ACC112 (cell line): ENCODE results near the gene SNX27.
A peak's percentile ranks its signal among the peaks of the same experiment; 100 is the strongest.
"Not testable (repeated sequence)": the region's sequence is repeated elsewhere in the genome, so short reads cannot be mapped to it uniquely, and the experiment has no call there.

Experiments
- H2AFZ ChIP-seq: fragments of 200-600 bp; sonication (generic); one replicate; pipeline ENCODE4 v1.6.0; 2017; ENCODE audit warnings: antibody characterized with exemption, low read length; ENCODE audit not compliant: unreplicated experiment
- H3K27ac ChIP-seq: fragments of 200-600 bp; sonication (generic); 2 replicates; pipeline ENCODE4 v1.5.1; 2014; ENCODE audit warnings: low read depth, mild to moderate bottlenecking, antibody characterized with exemption, low read length, moderate library complexity
- H3K27me3 ChIP-seq: fragments of 200-600 bp; sonication (generic); 2 replicates; pipeline ENCODE4 v1.6.1; 2014; ENCODE audit warnings: mild to moderate bottlenecking, antibody characterized with exemption, low read length, moderate library complexity, mixed read lengths; ENCODE audit not compliant: insufficient read depth
- H3K36me3 ChIP-seq: fragments of 200-600 bp; sonication (generic); 2 replicates; pipeline ENCODE4 v1.6.1; 2016; ENCODE audit warnings: mild to moderate bottlenecking, antibody characterized with exemption, low read length, moderate library complexity, mixed read lengths; ENCODE audit not compliant: insufficient read depth
- H3K4me1 ChIP-seq: fragments of 200-600 bp; sonication (generic); one replicate; pipeline ENCODE4 v1.6.1; 2016; ENCODE audit warnings: low read length, mixed read lengths; ENCODE audit not compliant: insufficient read depth, unreplicated experiment, control insufficient read depth
- H3K4me3 ChIP-seq: fragments of 200-600 bp; sonication (generic); 2 replicates; pipeline ENCODE4 v1.5.1; 2014; ENCODE audit warnings: mild to moderate bottlenecking, low read depth, low read length
- H3K79me2 ChIP-seq: fragments of 200-600 bp; sonication (generic); one replicate; pipeline ENCODE4 v1.6.0; 2016; ENCODE audit warnings: low read length; ENCODE audit not compliant: control insufficient read depth, unreplicated experiment, insufficient read depth

SNX27 gene

DNA sequence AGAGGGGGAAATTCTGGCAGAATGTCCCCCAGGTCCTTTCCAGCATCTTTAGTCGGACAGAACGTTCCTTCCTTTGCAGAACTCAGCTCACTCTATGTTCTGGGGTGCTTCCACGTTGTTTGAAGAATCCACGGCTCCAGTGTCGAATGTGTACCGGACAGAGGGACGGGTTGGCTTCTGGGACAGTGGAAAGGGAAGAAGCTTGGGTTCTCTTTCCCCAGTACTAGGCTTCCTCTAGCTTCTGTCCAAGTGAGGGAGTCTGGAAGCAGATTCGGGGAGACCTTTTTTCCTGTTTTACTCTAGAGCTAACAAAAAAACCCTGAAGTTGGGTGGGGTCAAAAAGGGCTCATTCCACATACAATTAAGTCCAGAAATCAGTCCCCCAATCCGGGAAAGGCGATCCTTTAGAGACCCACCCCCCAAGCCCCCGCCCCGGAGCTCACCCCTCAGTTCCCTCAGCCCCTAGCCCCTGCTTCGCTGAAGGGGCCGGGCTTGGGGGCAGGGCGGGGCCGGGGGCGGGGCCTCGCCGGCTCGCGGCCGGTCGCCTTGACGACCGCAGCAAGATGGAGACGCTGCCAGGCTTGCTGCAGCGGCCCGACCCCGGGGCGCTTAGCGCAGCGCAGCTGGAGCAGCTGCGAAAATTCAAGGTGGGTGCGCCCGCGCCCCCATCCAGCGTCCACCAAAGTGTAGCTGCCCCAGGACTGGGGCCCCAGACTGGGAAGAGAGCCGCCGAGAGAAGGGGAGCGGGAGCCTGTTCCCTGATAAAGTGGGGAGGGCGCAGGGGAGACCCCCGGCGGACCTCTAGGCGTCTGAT lies 109.3 kb downstream of the SNX27 start, which contains the start of gene RIIAD1:
TSS of gene RIIAD1 (plus strand) at position 549 of the 814 bp plus-strand sequence. CDS start at position 564, 15 bp downstream.
- Histone ChIP-seq H3K27me3 (peaks cover 80% of the 10 kb centered on the region), H3K4me1 (peaks cover 13% of the 10 kb centered on the region), H3K79me2 (no peaks in the 10 kb centered on the region), H2AFZ (peak within 1 kb of the TSS; percentile 52), H3K36me3 (no peaks in the 10 kb centered on the region), H3K27ac (no peak within 1 kb of the TSS), H3K4me3 (peak within 1 kb of the TSS; percentile 77)

DNA sequence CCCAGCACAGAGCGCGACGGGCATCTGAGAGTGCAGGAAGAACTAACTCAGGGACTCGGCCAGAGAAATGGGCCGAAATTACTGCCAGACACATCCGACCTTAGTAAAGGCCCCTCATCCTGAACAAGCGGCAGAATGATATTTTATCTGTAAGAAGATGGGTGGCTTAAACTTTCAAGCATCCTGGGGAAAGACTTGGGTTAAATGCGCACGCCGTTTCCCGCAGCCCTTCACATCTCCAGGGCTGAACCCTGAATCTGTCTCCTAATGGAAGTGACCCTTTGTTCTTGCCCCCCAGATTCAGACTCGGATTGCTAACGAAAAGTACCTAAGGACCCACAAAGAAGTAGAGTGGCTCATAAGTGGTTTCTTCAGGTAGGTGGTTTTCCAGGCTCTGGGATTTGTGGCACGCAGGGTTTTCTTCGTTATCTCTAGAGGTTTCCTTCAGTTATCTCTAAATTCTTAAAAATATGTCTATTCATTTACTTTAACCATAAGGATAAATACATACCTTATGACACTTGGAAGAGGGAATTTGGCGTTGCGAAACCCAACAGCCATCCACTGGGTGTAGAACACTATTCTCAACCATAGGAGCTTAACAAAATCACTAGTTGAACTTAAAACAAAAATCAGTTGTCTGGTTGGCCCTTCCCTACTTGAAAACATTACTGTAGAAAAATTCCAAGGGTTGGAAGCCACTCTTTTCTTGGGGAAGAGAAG lies 110.1 kb downstream of the SNX27 start:
- no peaks in the 10 kb centered on the region for H3K36me3 ChIP-seq
- H3K27ac ChIP-seq: no peak overlapping the region
- H2AFZ ChIP-seq: peak overlapping the region; percentile 48
- H3K4me3 ChIP-seq: peak overlapping the region; percentile 77
- peaks cover 80% of the 10 kb centered on the region for H3K27me3 ChIP-seq
- H3K79me2 ChIP-seq: no peaks in the 10 kb centered on the region
- peaks cover 13% of the 10 kb centered on the region for H3K4me1 ChIP-seq

DNA sequence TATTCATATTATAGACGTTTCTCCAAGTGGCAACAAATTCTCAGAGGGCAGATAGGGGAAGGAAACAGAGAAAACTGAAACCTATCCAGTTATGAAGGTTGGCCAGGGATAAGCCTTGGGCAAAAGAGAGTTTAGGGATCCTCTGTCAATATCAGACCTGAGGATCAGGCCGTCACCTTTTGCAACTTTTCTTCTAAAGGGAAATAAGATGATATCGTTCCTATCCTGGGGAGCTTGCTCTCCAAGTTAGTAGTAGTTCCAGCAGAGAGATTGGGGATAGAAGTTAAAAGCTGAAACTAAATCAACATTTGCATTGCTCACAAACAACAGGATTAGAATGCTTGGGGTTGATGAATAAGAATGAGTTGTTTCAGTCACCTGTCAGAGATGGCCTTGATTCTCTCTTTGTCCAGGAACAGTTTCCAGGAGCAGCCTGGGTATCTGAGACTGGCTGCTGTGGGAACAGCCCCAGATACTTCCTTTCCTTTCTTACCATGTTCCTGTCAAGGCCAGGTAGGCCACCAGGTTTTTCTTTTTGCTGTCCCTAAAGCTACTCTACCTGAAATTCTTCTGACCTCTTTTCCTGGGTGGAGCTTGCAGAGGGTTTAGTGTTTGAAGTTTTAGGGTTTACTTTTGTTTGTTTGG lies 112.0 kb downstream of the SNX27 start:
- peaks cover 15% of the 10 kb centered on the region for H3K4me1 ChIP-seq
- H2AFZ ChIP-seq: no peak overlapping the region
- no peaks in the 10 kb centered on the region for H3K36me3 ChIP-seq
- H3K4me3 ChIP-seq: no peak overlapping the region
- no peaks in the 10 kb centered on the region for H3K79me2 ChIP-seq
- H3K27me3 ChIP-seq: peaks cover 74% of the 10 kb centered on the region
- H3K27ac ChIP-seq: no peak overlapping the region

DNA sequence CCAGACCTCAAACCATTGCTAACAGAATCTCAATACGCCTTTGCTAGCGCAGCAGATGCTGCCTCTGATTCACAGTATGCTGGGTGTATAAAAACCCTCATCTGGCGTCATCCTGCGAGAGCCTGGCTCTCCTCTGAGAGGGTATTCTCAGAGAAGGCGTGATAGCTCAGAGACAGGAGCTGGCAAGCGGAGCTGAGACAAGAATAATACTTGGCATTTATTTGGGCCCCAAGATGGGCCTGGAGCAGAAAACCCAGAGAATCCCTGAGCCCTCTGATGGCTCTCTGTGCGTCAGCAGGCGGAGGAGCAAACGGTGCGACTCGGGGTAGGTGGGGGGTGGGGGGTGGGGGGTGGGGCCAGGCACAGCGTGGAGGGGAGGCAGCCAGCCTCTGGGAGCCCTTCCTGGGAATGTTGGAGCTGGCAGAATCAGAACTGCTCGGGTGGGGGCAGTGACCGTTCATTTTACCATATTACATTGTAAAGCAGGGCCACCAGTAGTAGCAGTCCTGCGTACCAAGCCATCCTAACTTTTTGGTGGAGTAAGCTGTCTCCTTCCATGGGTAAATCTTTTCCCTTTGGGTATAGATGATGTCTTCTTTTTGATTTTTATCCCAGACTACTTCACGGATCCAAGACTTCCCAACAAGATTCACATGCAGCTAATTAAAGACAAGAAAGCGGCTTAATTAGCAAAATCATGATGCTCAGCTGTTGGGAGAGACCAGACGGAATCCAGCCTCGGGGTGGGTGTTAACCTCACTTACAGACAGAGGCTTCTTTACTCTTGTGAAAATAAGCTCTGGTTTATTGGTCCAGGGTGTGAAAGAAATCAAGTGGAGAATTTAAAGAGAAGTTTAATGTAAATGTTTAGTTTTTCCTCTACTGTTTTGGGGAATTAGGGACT lies 116.6 kb downstream of the SNX27 start:
- no peaks in the 10 kb centered on the region for H3K79me2 ChIP-seq
- H2AFZ ChIP-seq: peak overlapping the region; percentile 40
- peaks cover 38% of the 10 kb centered on the region for H3K27me3 ChIP-seq
- no peaks in the 10 kb centered on the region for H3K36me3 ChIP-seq
- H3K4me1 ChIP-seq: peaks cover 3% of the 10 kb centered on the region
- no peak overlapping the region for H3K27ac ChIP-seq
- peak overlapping the region; percentile 52; the same call in 1 of the 2 replicates for H3K4me3 ChIP-seq

DNA sequence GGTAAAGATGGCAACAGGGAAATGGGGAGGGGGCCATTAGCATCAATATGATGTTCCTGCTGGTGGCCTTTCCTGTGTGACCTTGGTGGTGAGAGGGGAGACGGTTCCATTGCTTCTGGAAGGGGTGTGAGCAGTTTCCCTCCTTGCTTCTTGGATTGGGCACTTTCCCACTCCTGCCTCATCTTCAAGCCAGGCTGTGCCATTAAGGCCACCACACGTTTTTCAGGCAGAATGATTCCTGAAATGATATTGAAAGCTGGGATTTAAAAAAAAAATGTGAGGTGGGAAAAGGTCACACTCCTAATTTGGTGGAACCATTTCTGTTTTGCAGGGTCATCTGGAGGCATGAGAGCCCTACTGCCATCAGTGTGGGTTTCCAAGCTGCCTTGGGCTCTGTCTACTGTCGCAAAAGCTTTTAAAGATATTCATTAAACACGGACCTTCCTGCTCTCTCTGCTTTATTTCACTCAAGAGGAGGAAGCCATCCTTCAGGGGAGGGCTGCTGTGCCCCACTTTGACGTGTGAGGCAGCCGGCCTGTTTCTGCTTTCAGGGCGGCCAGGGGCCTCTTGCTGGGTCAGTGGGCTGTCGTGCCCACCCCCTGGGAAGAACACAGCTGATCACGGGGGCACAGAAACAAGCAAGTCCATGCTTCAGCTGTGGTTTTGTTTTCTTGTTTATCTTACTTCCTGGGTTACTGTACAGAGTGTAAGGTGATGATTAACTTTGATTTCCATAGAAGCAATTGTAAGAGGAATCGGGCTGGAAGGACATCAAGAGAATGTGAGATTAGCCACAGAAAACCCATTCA lies 117.5 kb downstream of the SNX27 start:
- no peak overlapping the region for H3K27ac ChIP-seq
- H3K79me2 ChIP-seq: no peaks in the 10 kb centered on the region
- H3K4me1 ChIP-seq: peaks cover 3% of the 10 kb centered on the region
- no peaks in the 10 kb centered on the region for H3K36me3 ChIP-seq
- H3K4me3 ChIP-seq: no peak overlapping the region
- peaks cover 29% of the 10 kb centered on the region for H3K27me3 ChIP-seq
- H2AFZ ChIP-seq: no peak overlapping the region

DNA sequence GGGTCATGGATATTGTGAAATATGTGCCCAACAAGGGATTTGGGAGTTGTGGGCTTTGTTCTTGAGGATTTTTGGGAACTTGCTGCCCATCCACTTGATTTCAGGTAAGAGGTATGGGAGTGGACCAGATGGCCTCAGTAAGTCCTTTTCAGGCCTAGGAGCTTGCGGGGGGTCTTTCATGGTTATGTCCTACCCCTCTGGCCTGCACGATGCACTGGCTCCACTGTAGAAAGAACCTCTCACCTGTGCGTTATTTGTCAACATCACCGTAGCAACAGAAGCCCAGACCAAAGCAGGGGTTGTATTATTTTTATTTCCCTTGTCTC lies 118.1 kb downstream of the SNX27 start:
- Histone ChIP-seq H3K27me3 (peaks cover 27% of the 10 kb centered on the region), H3K79me2 (no peaks in the 10 kb centered on the region), H3K27ac (no peak overlapping the region), H3K4me1 (peaks cover 3% of the 10 kb centered on the region), H3K36me3 (no peaks in the 10 kb centered on the region), H3K4me3 (no peak overlapping the region), H2AFZ (no peak overlapping the region)

DNA sequence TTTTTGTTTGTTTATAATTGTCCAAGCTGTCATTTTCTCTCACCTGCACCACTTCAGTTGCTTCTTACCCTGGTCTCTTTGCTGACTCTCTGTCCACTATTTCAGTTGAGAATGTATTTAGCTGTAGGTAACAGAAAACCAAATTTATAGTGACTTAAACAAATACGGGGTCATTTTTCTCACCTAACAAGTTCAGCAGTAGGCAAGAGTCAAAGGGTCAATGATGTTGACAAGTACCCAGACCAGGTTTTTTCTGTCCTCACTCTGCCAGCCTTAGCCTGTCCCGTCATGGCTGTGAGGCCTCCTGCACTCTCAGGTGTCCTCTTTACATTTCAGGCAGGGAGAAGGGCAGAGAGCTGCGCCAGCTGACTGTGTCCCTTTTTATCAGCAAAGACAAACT lies 121.3 kb downstream of the SNX27 start:
- Histone ChIP-seq H2AFZ (no peak overlapping the region), H3K4me3 (no peak overlapping the region), H3K4me1 (peaks cover 3% of the 10 kb centered on the region), H3K79me2 (no peaks in the 10 kb centered on the region), H3K27me3 (peaks cover 4% of the 10 kb centered on the region; the same call in 1 of the 2 replicates), H3K27ac (no peak overlapping the region), H3K36me3 (no peaks in the 10 kb centered on the region)

DNA sequence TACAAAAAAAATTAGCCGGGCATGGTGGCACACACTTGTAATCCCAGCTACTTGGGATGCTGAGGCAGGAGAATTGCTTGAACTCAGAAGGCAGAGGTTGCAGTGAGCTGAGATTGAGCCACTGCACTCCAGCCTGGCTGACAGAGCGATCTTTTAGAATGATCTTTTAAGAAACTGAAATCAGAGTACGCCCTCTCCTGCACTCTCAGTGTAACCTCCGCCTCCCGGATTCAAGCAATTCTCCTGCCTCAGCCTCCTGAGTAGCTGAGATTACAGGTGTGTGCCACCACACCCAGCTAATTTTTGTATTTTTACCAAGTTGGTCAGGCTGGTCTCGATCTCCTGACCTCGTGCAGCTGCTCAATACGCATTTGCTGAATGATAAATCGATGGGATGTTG lies 122.1 kb downstream of the SNX27 start:
- not testable (repeated sequence) for H3K79me2 ChIP-seq, H3K36me3 ChIP-seq, H3K27me3 ChIP-seq, H3K4me3 ChIP-seq, H3K4me1 ChIP-seq, H2AFZ ChIP-seq, H3K27ac ChIP-seq

DNA sequence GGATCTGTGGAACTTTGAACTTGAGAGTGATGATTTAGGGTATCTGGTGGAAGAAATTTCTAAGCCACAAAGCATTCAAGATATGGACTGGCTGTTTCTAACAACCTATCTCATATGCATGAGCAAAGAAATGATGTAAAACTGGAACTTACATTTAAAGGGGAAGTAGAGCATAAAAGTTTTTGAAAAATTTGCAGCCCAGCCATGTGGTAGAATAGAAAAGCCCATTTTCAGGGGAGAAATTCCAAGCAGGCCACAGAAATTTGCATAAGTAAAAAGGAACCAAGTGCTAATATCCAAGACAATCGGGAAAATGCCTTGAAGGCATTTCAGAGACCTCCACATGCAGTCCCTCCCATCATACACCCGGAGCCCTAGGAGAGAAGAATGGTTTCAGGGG lies 125.2 kb downstream of the SNX27 start:
- no peak overlapping the region for H3K4me3 ChIP-seq
- no peak overlapping the region for H3K27ac ChIP-seq
- H3K36me3 ChIP-seq: no peaks in the 10 kb centered on the region
- no peaks in the 10 kb centered on the region for H3K4me1 ChIP-seq
- 0 out of 2 replicates have a peak, but pooled peaks cover 3% of the 10 kb centered on the region for H3K27me3 ChIP-seq
- H3K79me2 ChIP-seq: no peaks in the 10 kb centered on the region
- no peak overlapping the region for H2AFZ ChIP-seq
